Erythroblast (primary cell): ENCODE data around the gene ARHGAP20.

ENCODE experiments used
- DNase-seq, 2 experiments: peaks; one replicate each; lab custom pipeline; 2025; lab: John Stamatoyannopoulos, UW
- GATA1 ChIP-seq: IDR thresholded peaks from 2 replicates; pipeline ENCODE4 v1.6.1; 2011; ENCODE audit warnings: low read depth, mild to moderate bottlenecking, control low read depth, low read length, moderate library complexity
- POLR2A ChIP-seq: IDR thresholded peaks from 2 replicates; pipeline ENCODE4 v1.6.1; 2011; ENCODE audit warnings: mild to moderate bottlenecking, low read length

Gene ARHGAP20

GRCh38 chr11:110565357-110566336, 146.6 kb downstream of the ARHGAP20 start:
- TF ChIP-seq GATA1 (no peak), POLR2A (no peak)
- no peak for DNase-seq

GRCh38 chr11:110564676-110565356, 147.4 kb downstream of the ARHGAP20 start:
- DNase-seq, result no peak
- TF ChIP-seq GATA1 (no peak), POLR2A (no peak)

- TF ChIP-seq GATA1 (no peak), POLR2A (no peak)
- no peak for DNase-seq
Measured at GRCh38 chr11:110544779-110545178, 167.5 kb downstream of the ARHGAP20 start.

- DNase-seq, result no peak
- TF ChIP-seq GATA1, result no peak
- TF ChIP-seq POLR2A, result no peak
Measured at GRCh38 chr11:110538154-110538553, 174.1 kb downstream of the ARHGAP20 start.

- no peak for DNase-seq
- TF ChIP-seq GATA1 (no peak), POLR2A (no peak)
Measured at GRCh38 chr11:110530900-110531741, 181.1 kb downstream of the ARHGAP20 start.

- peak; percentile 39 to 43 for DNase-seq
- TF ChIP-seq POLR2A, result no peak
- no peak for TF ChIP-seq GATA1
Measured at GRCh38 chr11:110529043-110529442, 183.2 kb downstream of the ARHGAP20 start.

- no peak for TF ChIP-seq GATA1
- TF ChIP-seq POLR2A, result no peak
- no peak for DNase-seq
Measured at GRCh38 chr11:110527146-110527545, 185.1 kb downstream of the ARHGAP20 start.
